IMR-90 (cell line): ENCODE results near the gene CHGA. TPM values are rescaled to one million over a fixed set of nuclear protein-coding genes. Genes with fewer than 3 reads are reported as not detected.

ENCODE experiments used
- ATAC-seq: fragments of 200-7000 bp; cut with Tn5 transposase; 2 replicates; pipeline ENCODE4 v1.9.1; 2020; ENCODE audit warnings: low read depth, mild to moderate bottlenecking, moderate library complexity
- BruUV-seq: library from RNA; stranded (reverse); fragments of 400-500 nt; replicated peaks from 2 replicates; lab custom pipeline; 2021; lab: Mats Ljungman, UMichigan
- CTCF ChIA-PET: fragments of 300-600 bp; formaldehyde crosslinking; extraction: SDS; loops from one replicate; lab custom pipeline; 2021; ENCODE audit warnings: antibody characterized with exemption; lab: Yijun Ruan, JAX
- POLR2A ChIA-PET: fragments of 300-600 bp; sonication (Branson Sonifier 250); formaldehyde crosslinking; loops from one replicate; lab custom pipeline; 2022; ENCODE audit warnings: antibody characterized with exemption; ENCODE audit not compliant: unreplicated experiment; lab: Charles Lee
- DNase-seq: peaks from one replicate; pipeline ENCODE4 v3.0.0; 2013
- H2AFZ ChIP-seq: replicated peaks from 2 replicates; pipeline ENCODE3; 2013; ENCODE audit warnings: low read length, mild to moderate bottlenecking; ENCODE audit not compliant: poor library complexity
- H2AK5ac ChIP-seq: 2 replicates; pipeline ENCODE4 v1.6.1; 2013; ENCODE audit warnings: low read depth, low read length, inconsistent platforms
- H2AK9ac ChIP-seq: replicated peaks from 2 replicates; pipeline ENCODE3; 2013; ENCODE audit warnings: mild to moderate bottlenecking, low read depth, low read length, moderate library complexity; ENCODE audit not compliant: poor library complexity
- H2BK120ac ChIP-seq: 2 replicates; pipeline ENCODE4 v1.6.1; 2013; ENCODE audit warnings: low read depth, low read length, inconsistent platforms
- H2BK15ac ChIP-seq: 3 replicates; pipeline ENCODE4 v1.6.1; 2013; ENCODE audit warnings: low read depth, low read length, inconsistent platforms
- H2BK20ac ChIP-seq: 2 replicates; pipeline ENCODE4 v1.6.1; 2013; ENCODE audit warnings: low read depth, mild to moderate bottlenecking, inconsistent platforms, low read length, moderate library complexity
- H2BK5ac ChIP-seq: 2 replicates; pipeline ENCODE4 v1.6.1; 2013; ENCODE audit warnings: mild to moderate bottlenecking, low read depth, low read length, inconsistent platforms; ENCODE audit not compliant: poor library complexity, severe bottlenecking
- H3K14ac ChIP-seq: replicated peaks from 2 replicates; pipeline ENCODE4 v1.6.1; 2013; ENCODE audit warnings: low read depth, low read length, inconsistent platforms
- H3K18ac ChIP-seq: 2 replicates; pipeline ENCODE4 v1.6.1; 2013; ENCODE audit warnings: low read depth, low read length, control low read depth
- H3K23ac ChIP-seq: 2 replicates; pipeline ENCODE4 v1.6.1; 2013; ENCODE audit warnings: low read depth, low read length, inconsistent platforms
- H3K27ac ChIP-seq: 2 replicates; pipeline ENCODE4 v1.5.1; 2013; ENCODE audit warnings: mild to moderate bottlenecking, control low read depth, low read length; ENCODE audit not compliant: insufficient read depth
- H3K27me3 ChIP-seq: 2 replicates; pipeline ENCODE4 v1.6.1; 2013; ENCODE audit warnings: low read length; ENCODE audit not compliant: control insufficient read depth, insufficient read depth
- H3K36me3 ChIP-seq: 2 replicates; pipeline ENCODE4 v1.6.1; 2013; ENCODE audit warnings: low read length, mixed read lengths; ENCODE audit not compliant: control insufficient read depth, insufficient read depth
- H3K4ac ChIP-seq: 2 replicates; pipeline ENCODE4 v1.6.1; 2013; ENCODE audit warnings: low read depth, low read length, inconsistent platforms
- H3K4me1 ChIP-seq: 2 replicates; pipeline ENCODE4 v1.6.1; 2013; ENCODE audit warnings: low read length, mixed read lengths; ENCODE audit not compliant: control insufficient read depth, insufficient read depth
- H3K4me2 ChIP-seq: 2 replicates; pipeline ENCODE4 v1.6.1; 2013; ENCODE audit warnings: low read depth, mild to moderate bottlenecking, control low read depth, low read length, moderate library complexity
- H3K4me3 ChIP-seq: 2 replicates; pipeline ENCODE4 v1.5.1; 2013; ENCODE audit warnings: low read depth, mild to moderate bottlenecking, control low read depth, low read length, moderate library complexity; ENCODE audit not compliant: insufficient read depth
- H3K56ac ChIP-seq: 2 replicates; pipeline ENCODE4 v1.6.1; 2013; ENCODE audit warnings: low read length, inconsistent platforms; ENCODE audit not compliant: insufficient read depth; ENCODE audit errors: extremely low read depth
- H3K79me1 ChIP-seq, 2 experiments: 2 replicates each; pipeline ENCODE4 v1.6.1; 2013; ENCODE audit warnings: low read length in 2 of 2, inconsistent platforms in 1 of 2, low read depth in 1 of 2
- H3K9ac ChIP-seq: 2 replicates; pipeline ENCODE4 v1.6.1; 2013; ENCODE audit warnings: low read depth, low read length, control low read depth
- H3K9me1 ChIP-seq: 2 replicates; pipeline ENCODE4 v1.6.1; 2013; ENCODE audit warnings: low read length, inconsistent platforms; ENCODE audit not compliant: insufficient read depth
- H3K9me3 ChIP-seq: 2 replicates; pipeline ENCODE4 v1.6.1; 2013; ENCODE audit warnings: low read length; ENCODE audit not compliant: control insufficient read depth, insufficient read depth
- H4K20me1 ChIP-seq: 2 replicates; pipeline ENCODE4 v1.6.1; 2013; ENCODE audit warnings: low read length, inconsistent platforms; ENCODE audit not compliant: insufficient read depth
- H4K5ac ChIP-seq: 2 replicates; pipeline ENCODE4 v1.6.1; 2013; ENCODE audit warnings: mild to moderate bottlenecking, low read depth, low read length, control low read depth
- H4K8ac ChIP-seq, 2 experiments: 2 replicates each; pipeline ENCODE4 v1.6.1; 2013; ENCODE audit warnings: low read depth in 2 of 2, low read length in 2 of 2, control low read depth in 1 of 2, inconsistent platforms in 1 of 2
- H4K91ac ChIP-seq: 2 replicates; pipeline ENCODE4 v1.6.1; 2013; ENCODE audit warnings: low read depth, low read length, inconsistent platforms; ENCODE audit not compliant: insufficient read depth
- BHLHE40 ChIP-seq: fragments of 150-350 bp; IDR thresholded peaks from 2 replicates; pipeline ENCODE4 v1.6.1; 2016; ENCODE audit warnings: mild to moderate bottlenecking, low read depth, low read length
- CEBPB ChIP-seq: IDR thresholded peaks from 2 replicates; pipeline ENCODE4 v1.6.1; 2012; ENCODE audit warnings: low read depth, low read length, improper control_type of control experiment
- CHD1 ChIP-seq: IDR thresholded peaks from 2 replicates; pipeline ENCODE4 v1.6.1; 2012; ENCODE audit warnings: low read depth, low read length, improper control_type of control experiment
- FOS ChIP-seq: fragments of 150-350 bp; IDR thresholded peaks from 2 replicates; pipeline ENCODE4 v1.6.1; 2016; ENCODE audit warnings: low read depth, low read length
- MAFK ChIP-seq: IDR thresholded peaks from 2 replicates; pipeline ENCODE4 v1.6.1; 2012; ENCODE audit warnings: low read depth, low read length, improper control_type of control experiment
- MAZ ChIP-seq: IDR thresholded peaks from 2 replicates; pipeline ENCODE4 v1.6.1; 2012; ENCODE audit warnings: low read depth, mild to moderate bottlenecking, low read length, improper control_type of control experiment, moderate library complexity, borderline replicate concordance
- NFE2L2 ChIP-seq: fragments of 150-350 bp; IDR thresholded peaks from 2 replicates; pipeline ENCODE4 v1.6.1; 2016; ENCODE audit warnings: low read depth, mild to moderate bottlenecking, low read length
- POLR2A ChIP-seq: IDR thresholded peaks from 2 replicates; pipeline ENCODE4 v1.6.1; 2012; ENCODE audit warnings: mild to moderate bottlenecking, low read depth, low read length
- RFX5 ChIP-seq: IDR thresholded peaks from 2 replicates; pipeline ENCODE4 v1.8.0; 2012; ENCODE audit warnings: low read depth, mild to moderate bottlenecking, low read length, moderate library complexity
- SMC3 ChIP-seq: fragments of 150-350 bp; IDR thresholded peaks from 2 replicates; pipeline ENCODE4 v1.6.1; 2016; ENCODE audit warnings: low read depth, mild to moderate bottlenecking, antibody characterized with exemption, low read length, moderate library complexity
- WGBS, 2 experiments: methylation state at CpG; one replicate each; pipeline versions ENCODE4 v1.1.5 to v1.1.7; 2013; ENCODE audit warnings: missing lambda C conversion rate in 2 of 2; ENCODE audit not compliant: insufficient read length in 1 of 2; ENCODE audit errors: extremely low coverage in 2 of 2; 5-methylcytosine and 5-hydroxymethylcytosine counted together
- dilution Hi-C: fragments of 300-500 bp; cut with HindIII; formaldehyde crosslinking; loops from one replicate; pipeline ENCODE4 v1.14.3; 2018; ENCODE audit warnings: low sequenced_read_pairs; ENCODE audit not compliant: unreplicated experiment
- in situ Hi-C: fragments of 300-500 bp; cut with MboI; formaldehyde crosslinking; loops from 3 replicates; pipeline ENCODE4 v1.14.3; 2019; ENCODE audit warnings: low sequenced_read_pairs, inconsistent platforms, mixed read lengths
- intact Hi-C: fragments of 100-400 bp; cut with micrococcal nuclease; formaldehyde crosslinking; loops from 2 replicates; pipeline ENCODE4 v1.10.0; 2022
- polyA plus RNA-seq, 3 experiments: library from polyadenylated mRNA; depleted of rRNA; stranded (reverse); fragments of >200 nt; gene quantifications; 2 replicates each; pipeline ENCODE4 v1.2.3, GENCODE V29; 2012; ENCODE audit warnings: low replicate concordance in 1 of 3
- total RNA-seq: library from RNA; depleted of rRNA; stranded (reverse); fragments of >200 nt; gene quantifications from 2 replicates; pipeline ENCODE4 v1.2.3, GENCODE V29; 2012

Gene CHGA
- total and polyA plus RNA-seq, 2 of the 4 experiments (the other 2 are of a cell fraction) = not detected

DNA sequence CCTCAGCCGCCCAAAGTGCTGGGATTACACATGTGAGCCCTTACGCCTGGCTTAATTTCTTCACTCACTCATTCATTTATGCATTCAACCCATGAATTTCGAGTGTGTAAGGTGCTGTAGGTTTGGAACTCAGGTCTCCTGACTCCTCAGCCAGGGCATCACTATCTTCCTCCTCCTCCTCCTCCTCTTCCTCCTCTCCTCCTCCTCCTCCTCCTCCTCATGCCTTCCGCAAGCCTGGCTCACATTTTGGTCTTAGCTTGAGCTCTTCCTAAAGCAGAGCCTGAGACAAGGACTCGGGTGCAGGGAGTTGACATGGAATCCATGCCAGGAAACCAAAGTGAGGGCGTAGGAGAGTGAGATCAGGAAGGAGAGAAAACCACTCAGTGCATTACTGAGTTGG lies 20.8 kb upstream of the CHGA start:
- Histone ChIP-seq H3K9ac (no peak overlapping the region), H2BK120ac (no peak overlapping the region), H3K23ac (no peak overlapping the region), H3K9me3 (no peaks in the 10 kb centered on the region), H2AFZ (no peak overlapping the region), H4K20me1 (0 out of 2 replicates have a peak, but pooled peaks cover 4% of the 10 kb centered on the region), H3K4ac (no peak overlapping the region), H3K18ac (no peak overlapping the region), H3K27ac (no peak overlapping the region), H2AK5ac (no peak overlapping the region), H3K56ac (no peak overlapping the region), H4K91ac (no peak overlapping the region), H3K4me3 (no peak overlapping the region), H4K5ac (no peak overlapping the region), H3K9me1 (no peaks in the 10 kb centered on the region), H3K4me2 (no peak overlapping the region), H3K36me3 (no peaks in the 10 kb centered on the region), H3K4me1 (no peaks in the 10 kb centered on the region), H2BK20ac (no peak overlapping the region), H3K14ac (no peak overlapping the region), H2BK15ac (no peak overlapping the region), H3K79me1 (no peaks in the 10 kb centered on the region), H3K27me3 (peaks cover 16% of the 10 kb centered on the region; the same call in 1 of the 2 replicates), H2AK9ac (no peak overlapping the region), H4K8ac (no peak overlapping the region), H2BK5ac (no peak overlapping the region)
- POLR2A ChIA-PET = no interaction called here
- CTCF ChIA-PET = no interaction called here
- TF ChIP-seq NFE2L2 = no peak
- no peak for TF ChIP-seq CHD1
- TF ChIP-seq SMC3 = no peak
- TF ChIP-seq MAFK = no peak
- no peak for TF ChIP-seq RFX5
- no peak for TF ChIP-seq FOS
- TF ChIP-seq CEBPB = no peak
- TF ChIP-seq BHLHE40 = no peak
- no peak for TF ChIP-seq MAZ
- TF ChIP-seq POLR2A = no peak
- dilution Hi-C loops = no loop called here
- BruUV-seq = no TSS peak
- intact Hi-C loops = no loop called here
- in situ Hi-C loops = no loop called here
- WGBS, 2 experiments = 15% methylated on average over 2 of the region's 6 CpGs; no CpG with 5 or more reads in 1 of the 2 experiments
- no peak for DNase-seq
- ATAC-seq = no peak
